ENCODE measurements around the gene ARHGAP32.

GRCh38 chr11:128940603-128941002 lies 251.5 kb downstream of the ARHGAP32 start:
- TF ChIP-seq POLR2A (IDR thresholded peaks at IDR 0.05; ENCODE audit: low read depth, low read length) (no peak), POLR2AphosphoS5 (IDR thresholded peaks at IDR 0.05; ENCODE audit: low read depth, low read length) (no peak), TAF1 (IDR thresholded peaks at IDR 0.05; ENCODE audit: low read depth, low read length) (no peak), PAX5 (IDR thresholded peaks at IDR 0.05; ENCODE audit: insufficient read depth, low read length, severe bottlenecking) (no peak)
